IPS DF 19.7 (cell line): ENCODE data around the gene PARVG.

Source experiments
- DNase-seq: peaks from one replicate; pipeline ENCODE4 v3.0.0-alpha.2; 2013; ENCODE audit warnings: low read depth, low spot score

The PARVG gene

DNA sequence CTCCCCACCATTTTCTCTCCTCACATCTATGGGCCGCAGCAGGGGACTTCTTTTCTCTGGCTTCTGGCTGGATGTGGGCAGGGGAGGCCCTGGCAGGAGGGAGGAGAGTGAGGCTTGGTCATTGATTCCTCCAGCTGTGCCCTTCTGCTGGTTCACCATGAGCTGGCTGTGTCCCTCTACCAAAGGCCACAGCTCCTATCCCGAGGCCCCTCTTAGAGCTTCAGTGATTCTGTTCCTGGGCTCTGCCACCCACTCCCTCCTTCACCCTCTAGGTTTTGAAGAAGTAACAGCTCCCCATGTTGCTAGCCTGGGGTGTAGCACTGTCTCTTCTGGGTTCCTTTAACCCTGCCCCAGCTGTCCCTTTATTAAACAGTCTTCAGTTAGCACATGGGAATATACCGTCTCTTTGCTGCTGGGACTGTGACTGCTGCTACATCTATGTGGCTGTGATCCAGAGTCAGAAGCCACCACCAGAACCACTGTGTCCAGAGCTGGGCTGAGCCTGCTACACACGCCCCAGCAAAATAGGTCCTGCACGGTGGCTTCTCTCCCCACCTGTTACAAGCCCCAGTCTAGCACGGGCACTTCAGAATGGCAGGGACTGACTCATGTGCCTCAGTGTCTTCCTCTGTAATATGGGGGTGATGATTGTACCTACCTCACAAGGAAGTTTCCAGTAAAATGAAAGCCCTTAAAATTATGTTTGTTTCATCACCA, 578 bp upstream of the PARVG start:
- no peak for DNase-seq

- no peak for DNase-seq
Observed at GRCh38 chr22:44181033-44181911, 547 bp downstream of the PARVG start.

GRCh38 chr22:44181912-44182587, 1.3 kb downstream of the PARVG start:
- DNase-seq: no peak

DNA sequence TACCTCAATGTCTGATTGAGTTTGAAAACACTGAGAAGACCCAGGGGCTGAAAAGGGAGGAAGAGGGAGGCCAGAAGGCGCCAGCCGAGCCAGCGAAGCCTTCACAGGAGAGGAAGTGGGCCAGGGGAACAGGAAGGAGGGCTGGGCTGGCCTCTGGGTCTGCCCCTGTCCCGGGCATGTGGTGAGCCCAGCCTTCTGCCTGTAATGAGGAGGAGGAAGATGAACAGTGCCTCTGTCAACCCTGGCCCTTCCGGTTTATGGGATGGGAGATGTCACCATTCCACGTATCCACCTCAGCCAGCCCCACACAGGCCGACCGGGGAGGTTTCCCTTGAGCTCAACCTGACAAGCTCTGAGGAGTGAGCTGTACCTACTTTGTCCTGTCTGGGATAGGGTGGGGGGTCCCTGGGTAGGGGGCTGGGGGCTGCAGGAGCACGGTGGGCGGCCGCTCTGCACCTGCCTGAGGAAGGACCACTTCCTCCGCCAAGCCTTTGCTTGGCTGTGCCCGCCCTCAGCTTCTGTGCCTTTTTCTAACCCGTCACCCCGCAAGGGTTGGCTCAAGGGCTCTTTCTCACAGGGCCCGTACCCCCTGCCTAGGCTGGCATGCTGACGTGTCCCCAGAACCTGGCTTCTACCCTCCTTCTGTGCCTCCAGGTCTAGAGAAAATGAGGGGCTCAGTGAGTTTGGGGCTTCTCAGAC, 2.0 kb downstream of the PARVG start:
- DNase-seq: no peak

- no peak for DNase-seq
Observed at GRCh38 chr22:44183287-44183588, 2.5 kb downstream of the PARVG start.

- DNase-seq: no peak
Observed at GRCh38 chr22:44184006-44184405, 3.3 kb downstream of the PARVG start.

GRCh38 chr22:44185237-44186120, 4.8 kb downstream of the PARVG start:
- no peak for DNase-seq

- no peak for DNase-seq
Observed at GRCh38 chr22:44186121-44186510, 5.4 kb downstream of the PARVG start.

- no peak for DNase-seq
Observed at GRCh38 chr22:44186737-44187136, 6.0 kb downstream of the PARVG start.

DNA sequence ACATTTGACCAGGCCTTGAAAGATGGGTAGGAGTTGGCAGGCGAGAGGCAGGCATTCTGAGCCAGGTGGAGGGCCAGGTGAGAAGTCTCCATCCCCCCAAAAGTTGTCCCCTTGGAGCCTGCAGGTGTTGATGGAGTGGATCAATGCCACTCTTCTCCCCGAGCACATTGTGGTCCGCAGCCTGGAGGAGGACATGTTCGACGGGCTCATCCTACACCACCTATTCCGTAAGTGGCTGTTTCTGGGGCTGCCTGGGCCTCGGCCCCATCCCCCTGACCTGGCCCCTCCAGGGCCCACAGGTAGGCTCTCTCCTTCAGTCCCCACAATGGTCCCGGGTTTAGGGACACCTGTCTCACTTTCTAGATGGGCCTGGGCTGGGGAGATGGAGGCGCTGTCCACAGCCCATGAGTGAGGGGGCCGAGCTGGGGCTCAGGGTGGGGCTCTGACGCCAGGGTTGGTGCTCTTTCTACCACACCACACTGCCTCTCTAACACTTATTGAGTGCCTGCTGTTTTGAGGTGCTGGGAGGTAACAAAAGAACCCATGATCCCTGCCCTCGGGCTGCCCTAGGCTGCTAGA, 7.0 kb downstream of the PARVG start:
- DNase-seq: no peak

GRCh38 chr22:44188316-44188715, 7.6 kb downstream of the PARVG start:
- DNase-seq: no peak

- no peak for DNase-seq
Observed at GRCh38 chr22:44188986-44189630, 8.4 kb downstream of the PARVG start.

DNA sequence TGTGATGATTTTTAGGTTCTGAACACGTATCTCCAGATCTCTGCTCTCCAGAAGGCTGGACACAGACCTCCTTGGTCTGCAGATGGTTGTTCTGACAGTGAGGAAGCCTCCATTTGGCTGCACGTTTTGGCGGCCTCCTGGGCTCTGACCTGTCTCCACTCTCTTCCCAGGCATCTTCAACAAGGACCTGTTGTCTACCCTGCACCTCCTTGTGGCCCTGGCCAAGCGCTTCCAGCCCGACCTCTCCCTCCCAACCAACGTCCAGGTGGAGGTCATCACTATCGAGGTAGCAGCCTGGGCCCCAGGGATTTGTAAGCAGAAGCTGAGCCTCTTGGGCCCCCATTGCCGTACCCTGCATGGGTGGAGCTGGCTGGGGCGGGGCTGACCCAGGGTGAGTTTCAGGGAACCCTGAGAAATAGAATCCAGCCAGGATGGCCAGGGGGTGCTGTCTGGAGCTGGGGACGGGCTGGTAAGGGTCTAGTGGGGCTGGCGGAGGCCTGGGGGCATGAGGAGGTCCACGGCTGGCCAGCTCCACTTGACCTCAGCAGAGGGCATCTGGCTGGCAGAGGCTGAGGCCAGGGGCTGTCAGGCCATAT, 9.8 kb downstream of the PARVG start:
- no peak for DNase-seq

DNA sequence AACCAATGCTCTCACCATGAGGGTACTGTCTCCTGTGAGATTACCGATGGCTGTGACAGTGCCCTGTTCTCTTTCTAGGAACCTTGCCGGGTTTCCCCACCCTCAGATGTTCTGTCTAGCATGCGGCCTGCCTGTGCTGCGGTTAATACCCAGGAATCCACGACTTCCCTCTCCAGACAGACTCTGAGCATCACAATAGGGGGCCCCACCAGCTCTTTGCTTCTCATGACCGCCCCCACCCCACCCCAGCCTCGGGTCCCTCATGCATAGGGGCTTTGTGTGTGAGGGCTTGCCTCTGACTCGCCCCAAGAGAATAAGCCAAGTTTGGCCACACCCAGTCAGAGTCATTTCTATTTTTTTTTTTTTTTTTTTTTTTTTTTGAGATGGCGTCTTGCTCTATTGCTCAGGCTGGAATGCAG, 10.3 kb downstream of the PARVG start:
- DNase-seq: no peak

DNA sequence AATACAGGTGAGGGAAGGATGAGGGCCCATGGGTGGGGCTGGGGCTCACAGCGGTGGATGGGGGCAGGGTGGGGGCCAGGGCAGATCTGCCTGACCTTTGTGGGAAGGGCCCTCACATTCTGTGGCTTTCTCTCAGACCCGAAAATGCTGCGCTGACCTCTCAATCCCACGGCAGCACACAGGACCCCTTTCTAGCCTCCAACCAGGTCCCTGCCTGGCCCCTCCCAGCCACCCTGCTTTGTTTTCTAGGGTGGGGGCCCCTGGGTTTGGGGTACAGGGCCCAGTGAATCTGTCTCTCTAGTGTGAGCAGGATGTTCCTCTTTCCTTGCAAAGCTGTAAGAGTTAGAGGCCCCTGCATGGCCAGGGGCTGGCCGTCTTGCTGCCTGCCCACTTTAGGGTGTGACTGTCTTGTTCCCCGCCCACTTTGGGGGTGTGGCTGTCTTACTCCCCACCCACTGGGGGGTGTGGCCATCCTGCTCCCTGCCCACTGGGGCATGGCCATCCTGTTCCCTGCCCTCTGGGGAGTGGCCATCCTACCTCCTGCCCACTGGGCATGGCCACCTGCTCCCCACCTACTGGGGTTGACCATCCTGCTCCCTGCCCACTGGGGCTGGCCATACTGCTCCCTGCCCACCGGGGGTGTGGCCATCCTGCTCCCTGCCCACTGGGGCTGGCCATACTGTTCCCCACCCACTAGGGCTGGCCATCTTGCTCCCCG, 11.5 kb downstream of the PARVG start:
- DNase-seq: peak; percentile 35

- no peak for DNase-seq
Observed at GRCh38 chr22:44192816-44193534, 12.2 kb downstream of the PARVG start.

GRCh38 chr22:44193535-44193891, 12.8 kb downstream of the PARVG start:
- DNase-seq: no peak

- DNase-seq: no peak
Observed at GRCh38 chr22:44194569-44194968, 13.8 kb downstream of the PARVG start.
